Measurements from ENCODE around the gene RAB11A. TPM values are rescaled to one million over a fixed set of nuclear protein-coding genes. Genes with fewer than 3 reads are reported as not detected.

Gene RAB11A
- total RNA-seq, 1 experiment from 2014 or later = 263 TPM

DNA sequence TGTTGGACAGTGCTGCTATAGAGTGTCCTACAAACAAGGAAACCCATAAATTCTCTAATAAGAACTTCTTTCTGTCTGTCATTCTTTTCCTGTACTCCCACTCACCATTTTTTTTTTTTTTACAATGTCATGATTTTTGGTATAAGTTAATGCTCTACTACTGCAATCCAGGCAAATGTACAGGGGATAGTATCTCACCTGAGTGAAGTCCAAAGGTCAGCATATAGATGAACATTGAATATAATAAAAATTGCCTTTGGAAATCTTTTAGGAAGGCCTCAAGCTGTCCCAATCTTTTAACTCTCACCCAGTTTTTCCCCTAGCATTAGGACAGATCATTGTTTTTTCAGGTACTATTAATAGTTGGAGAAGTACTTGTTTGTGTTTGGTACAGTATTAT is 21.3 kb upstream of the RAB11A start:
- Histone ChIP-seq H3K9me3 (ENCODE audit: control insufficient read depth, insufficient read depth, low read depth, low read length) (no peaks in the 10 kb centered on the region), H3K27me3 (ENCODE audit: control insufficient read depth, insufficient read depth, low read length) (no peaks in the 10 kb centered on the region), H3K4me1 (ENCODE audit: control insufficient read depth, insufficient read depth, low read length) (no peaks in the 10 kb centered on the region), H3K27ac (ENCODE audit: low read length) (no peak overlapping the region), H3K36me3 (ENCODE audit: control insufficient read depth, insufficient read depth, low read length) (no peaks in the 10 kb centered on the region), H3K4me3 (ENCODE audit: low read depth in 2 of 2, low read length in 2 of 2) (no peak overlapping the region)
- in situ Hi-C loops (cut with HindIII; ENCODE audit: low pct_unique_long_range_greater_than_20kb, low sequenced_read_pairs) (no loop called here), intact Hi-C loops (cut with micrococcal nuclease; ENCODE audit: unreplicated experiment) (no loop called here)
- ATAC-seq (no peak), DNase-seq (ENCODE audit: low read depth, low spot score) (no peak)
- TF ChIP-seq POLR2AphosphoS5 (IDR thresholded peaks at IDR 0.05; ENCODE audit: low read depth, low read length) (no peak), SIN3A (IDR thresholded peaks at IDR 0.05; ENCODE audit: borderline replicate concordance, insufficient read depth, low read depth, low read length) (no peak)
- TF ChIP-seq, protein P1, sequence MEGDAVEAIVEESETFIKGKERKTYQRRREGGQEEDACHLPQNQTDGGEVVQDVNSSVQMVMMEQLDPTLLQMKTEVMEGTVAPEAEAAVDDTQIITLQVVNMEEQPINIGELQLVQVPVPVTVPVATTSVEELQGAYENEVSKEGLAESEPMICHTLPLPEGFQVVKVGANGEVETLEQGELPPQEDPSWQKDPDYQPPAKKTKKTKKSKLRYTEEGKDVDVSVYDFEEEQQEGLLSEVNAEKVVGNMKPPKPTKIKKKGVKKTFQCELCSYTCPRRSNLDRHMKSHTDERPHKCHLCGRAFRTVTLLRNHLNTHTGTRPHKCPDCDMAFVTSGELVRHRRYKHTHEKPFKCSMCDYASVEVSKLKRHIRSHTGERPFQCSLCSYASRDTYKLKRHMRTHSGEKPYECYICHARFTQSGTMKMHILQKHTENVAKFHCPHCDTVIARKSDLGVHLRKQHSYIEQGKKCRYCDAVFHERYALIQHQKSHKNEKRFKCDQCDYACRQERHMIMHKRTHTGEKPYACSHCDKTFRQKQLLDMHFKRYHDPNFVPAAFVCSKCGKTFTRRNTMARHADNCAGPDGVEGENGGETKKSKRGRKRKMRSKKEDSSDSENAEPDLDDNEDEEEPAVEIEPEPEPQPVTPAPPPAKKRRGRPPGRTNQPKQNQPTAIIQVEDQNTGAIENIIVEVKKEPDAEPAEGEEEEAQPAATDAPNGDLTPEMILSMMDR (IDR thresholded peaks at IDR 0.05) = no peak
- CTCF ChIA-PET = no interaction called here
- no TSS peak for BruUV-seq (replicated peaks)
- POLR2A ChIA-PET = interaction anchor here (0.7 kb wide), 1 partner anchor 61 kb away, joined by 4 read pairs; no protein-coding TSS in a partner anchor

DNA sequence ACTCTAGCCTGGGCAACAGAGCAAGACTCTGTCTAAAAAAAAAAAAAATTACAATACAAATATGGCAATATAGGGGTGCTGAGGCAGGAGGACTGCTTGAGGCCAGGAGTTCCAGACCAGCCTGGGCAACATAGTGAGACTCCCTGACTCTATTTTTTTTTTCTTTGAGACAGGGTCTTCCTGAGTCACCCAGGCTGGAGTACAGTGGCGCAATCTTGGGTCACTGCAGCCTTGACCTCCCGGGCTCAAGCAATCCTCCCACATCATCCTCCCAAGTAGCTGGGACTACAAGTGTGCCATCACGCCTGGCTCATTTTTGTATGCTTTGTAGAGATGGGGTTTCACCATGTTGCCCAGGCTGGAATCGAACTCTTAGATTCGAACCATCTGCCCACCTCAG is 17.3 kb upstream of the RAB11A start:
- no peak for ATAC-seq
- POLR2A ChIA-PET = interaction anchor here (0.7 kb wide), 1 partner anchor 72 kb away, joined by 6 read pairs; no protein-coding TSS in a partner anchor
- CTCF ChIA-PET = no interaction called here

More for the DNA sequence above, 17.3 kb upstream of the RAB11A start:
- H3K9me3 ChIP-seq (ENCODE audit: control insufficient read depth, insufficient read depth, low read depth, low read length) = no peaks in the 10 kb centered on the region
- no peak overlapping the region for H3K27ac ChIP-seq (ENCODE audit: low read length)
- in situ Hi-C loops (cut with HindIII; ENCODE audit: low pct_unique_long_range_greater_than_20kb, low sequenced_read_pairs) = no loop called here
- no peak overlapping the region for H3K4me3 ChIP-seq (ENCODE audit: low read depth in 2 of 2, low read length in 2 of 2)
- no peaks in the 10 kb centered on the region for H3K36me3 ChIP-seq (ENCODE audit: control insufficient read depth, insufficient read depth, low read length)
- no peak for TF ChIP-seq SIN3A (IDR thresholded peaks at IDR 0.05; ENCODE audit: borderline replicate concordance, insufficient read depth, low read depth, low read length)
- TF ChIP-seq TCF7L2 (IDR thresholded peaks at IDR 0.05; ENCODE audit: low read depth, low read length) = no peak
- TF ChIP-seq, protein P1 (IDR thresholded peaks at IDR 0.05) = no peak
- TF ChIP-seq POLR2AphosphoS5 (IDR thresholded peaks at IDR 0.05; ENCODE audit: low read depth, low read length) = no peak
- TF ChIP-seq, protein P2, sequence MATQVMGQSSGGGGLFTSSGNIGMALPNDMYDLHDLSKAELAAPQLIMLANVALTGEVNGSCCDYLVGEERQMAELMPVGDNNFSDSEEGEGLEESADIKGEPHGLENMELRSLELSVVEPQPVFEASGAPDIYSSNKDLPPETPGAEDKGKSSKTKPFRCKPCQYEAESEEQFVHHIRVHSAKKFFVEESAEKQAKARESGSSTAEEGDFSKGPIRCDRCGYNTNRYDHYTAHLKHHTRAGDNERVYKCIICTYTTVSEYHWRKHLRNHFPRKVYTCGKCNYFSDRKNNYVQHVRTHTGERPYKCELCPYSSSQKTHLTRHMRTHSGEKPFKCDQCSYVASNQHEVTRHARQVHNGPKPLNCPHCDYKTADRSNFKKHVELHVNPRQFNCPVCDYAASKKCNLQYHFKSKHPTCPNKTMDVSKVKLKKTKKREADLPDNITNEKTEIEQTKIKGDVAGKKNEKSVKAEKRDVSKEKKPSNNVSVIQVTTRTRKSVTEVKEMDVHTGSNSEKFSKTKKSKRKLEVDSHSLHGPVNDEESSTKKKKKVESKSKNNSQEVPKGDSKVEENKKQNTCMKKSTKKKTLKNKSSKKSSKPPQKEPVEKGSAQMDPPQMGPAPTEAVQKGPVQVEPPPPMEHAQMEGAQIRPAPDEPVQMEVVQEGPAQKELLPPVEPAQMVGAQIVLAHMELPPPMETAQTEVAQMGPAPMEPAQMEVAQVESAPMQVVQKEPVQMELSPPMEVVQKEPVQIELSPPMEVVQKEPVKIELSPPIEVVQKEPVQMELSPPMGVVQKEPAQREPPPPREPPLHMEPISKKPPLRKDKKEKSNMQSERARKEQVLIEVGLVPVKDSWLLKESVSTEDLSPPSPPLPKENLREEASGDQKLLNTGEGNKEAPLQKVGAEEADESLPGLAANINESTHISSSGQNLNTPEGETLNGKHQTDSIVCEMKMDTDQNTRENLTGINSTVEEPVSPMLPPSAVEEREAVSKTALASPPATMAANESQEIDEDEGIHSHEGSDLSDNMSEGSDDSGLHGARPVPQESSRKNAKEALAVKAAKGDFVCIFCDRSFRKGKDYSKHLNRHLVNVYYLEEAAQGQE (IDR thresholded peaks at IDR 0.05; ENCODE audit: insufficient read depth in 1 of 2, low read depth in 2 of 2, low read length in 1 of 2) = no peak
- DNase-seq (ENCODE audit: low read depth, low spot score) = no peak
- no peaks in the 10 kb centered on the region for H3K27me3 ChIP-seq (ENCODE audit: control insufficient read depth, insufficient read depth, low read length)
- no peaks in the 10 kb centered on the region for H3K4me1 ChIP-seq (ENCODE audit: control insufficient read depth, insufficient read depth, low read length)
- no TSS peak for BruUV-seq (replicated peaks)
- intact Hi-C loops (cut with micrococcal nuclease; ENCODE audit: unreplicated experiment) = no loop called here

All from Panc1 (cell line).